ENCODE data around the gene PIEZO1.

PIEZO1 gene

GRCh38 chr16:88720396-88720970 is 64.5 kb downstream of the PIEZO1 start:
- DNase-seq (ENCODE audit: low read depth), result no peak

DNA sequence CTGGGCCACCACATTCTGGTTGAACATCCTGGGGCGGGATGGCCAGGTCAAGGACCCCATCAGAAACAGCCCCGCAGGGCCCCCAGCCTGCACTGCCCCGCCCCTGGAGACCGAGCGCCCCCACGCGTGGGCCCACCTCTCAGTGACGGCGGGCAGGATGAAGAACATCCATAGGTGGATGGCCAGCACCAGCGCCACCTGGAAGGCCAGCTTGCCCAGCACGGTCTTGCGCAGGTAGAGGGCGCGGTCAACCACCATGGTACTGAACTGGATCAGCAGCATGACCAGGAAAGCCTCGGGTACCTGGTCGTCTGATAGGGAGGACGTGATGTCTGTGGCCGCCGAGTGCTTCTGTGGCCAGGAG is 65.1 kb downstream of the PIEZO1 start:
- no peak for DNase-seq (ENCODE audit: low read depth)

GRCh38 chr16:88719267-88719932 is 65.6 kb downstream of the PIEZO1 start:
- DNase-seq (ENCODE audit: low read depth), result no peak

DNA sequence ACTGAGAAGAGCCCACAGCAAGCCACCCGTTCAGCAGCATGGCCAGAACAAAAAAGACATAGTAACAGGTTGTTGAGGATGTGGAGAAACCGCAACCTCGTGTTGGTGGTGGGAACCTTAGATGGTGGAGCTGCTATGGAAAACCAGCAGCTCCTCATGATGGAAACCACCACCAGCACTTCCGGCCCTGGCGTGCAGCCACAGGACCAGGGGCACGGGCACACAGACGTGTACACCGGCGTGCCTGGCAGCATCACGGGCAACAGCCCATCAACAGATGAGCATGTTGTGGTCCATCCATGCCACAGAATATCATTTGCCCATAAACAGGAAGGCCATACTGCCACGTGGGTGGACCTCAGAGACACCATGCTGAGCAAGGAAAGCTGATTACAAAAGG is 66.8 kb downstream of the PIEZO1 start:
- no peak for DNase-seq (ENCODE audit: low read depth)

GRCh38 chr16:88716601-88717001 is 68.4 kb downstream of the PIEZO1 start:
- no peak for DNase-seq (ENCODE audit: low read depth)

GRCh38 chr16:88716201-88716600 is 68.8 kb downstream of the PIEZO1 start:
- DNase-seq (ENCODE audit: low read depth), result no peak

- no peak for DNase-seq (ENCODE audit: low read depth)
These were observed 69.5 kb downstream of the PIEZO1 start for GRCh38 chr16:88715312-88716190.

GRCh38 chr16:88714420-88715302 is 70.4 kb downstream of the PIEZO1 start:
- no peak for DNase-seq (ENCODE audit: low read depth)

GRCh38 chr16:88713568-88714419 is 71.2 kb downstream of the PIEZO1 start:
- no peak for DNase-seq (ENCODE audit: low read depth)

DNA sequence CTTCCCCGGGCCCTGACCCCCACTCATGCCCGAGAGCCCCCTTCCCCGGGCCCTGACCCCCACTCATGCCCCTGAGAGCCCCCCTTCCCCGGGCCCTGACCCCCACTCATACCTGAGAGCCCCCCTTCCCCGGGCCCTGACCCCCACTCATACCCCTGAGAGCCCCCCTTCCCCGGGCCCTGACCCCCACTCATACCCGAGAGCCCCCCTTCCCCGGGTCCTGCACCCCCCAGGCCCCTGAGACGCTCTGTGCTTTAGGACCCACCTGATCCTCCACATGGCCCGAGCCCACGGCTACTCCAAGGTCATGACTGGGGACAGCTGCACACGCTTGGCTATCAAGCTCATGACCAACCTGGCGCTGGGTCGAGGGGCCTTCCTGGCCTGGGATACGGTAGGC is 72.0 kb downstream of the PIEZO1 start:
- DNase-seq (ENCODE audit: low read depth), result no peak

GRCh38 chr16:88712362-88712979 is 72.5 kb downstream of the PIEZO1 start:
- DNase-seq (ENCODE audit: low read depth), result no peak

DNA sequence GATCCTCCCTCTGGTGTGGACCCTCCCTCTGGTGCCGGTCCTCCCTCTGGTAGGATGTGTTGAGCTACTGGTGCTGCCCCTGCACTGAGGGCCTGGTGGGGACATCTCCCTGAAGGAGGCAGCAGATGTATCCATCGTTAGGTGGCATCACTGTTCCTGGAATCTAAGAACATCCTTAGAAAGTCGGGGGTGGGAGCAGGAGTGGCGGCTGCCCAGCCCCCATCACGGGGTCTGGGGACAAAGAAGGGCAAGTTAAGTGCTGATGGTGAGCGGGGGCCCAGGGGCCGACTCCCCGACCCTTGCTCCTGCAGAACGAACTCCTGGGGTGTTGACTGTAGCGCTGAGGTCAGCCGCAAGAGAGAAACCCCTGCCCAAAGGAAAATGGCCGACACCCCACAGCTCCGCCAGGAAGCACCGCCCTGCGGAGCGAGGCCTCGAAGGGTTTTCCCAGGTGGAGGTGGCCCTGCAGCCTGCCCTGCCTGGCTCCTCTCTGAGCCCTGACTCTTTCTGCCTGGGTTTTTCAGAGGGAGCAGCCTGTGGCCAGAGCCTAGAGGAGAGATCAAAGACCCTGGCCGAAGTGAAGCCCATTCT is 73.2 kb downstream of the PIEZO1 start:
- no peak for DNase-seq (ENCODE audit: low read depth)

GRCh38 chr16:88710556-88710955 is 74.5 kb downstream of the PIEZO1 start:
- DNase-seq (ENCODE audit: low read depth), result no peak

GRCh38 chr16:88706965-88707826 is 77.8 kb downstream of the PIEZO1 start:
- no peak for DNase-seq (ENCODE audit: low read depth)

DNA sequence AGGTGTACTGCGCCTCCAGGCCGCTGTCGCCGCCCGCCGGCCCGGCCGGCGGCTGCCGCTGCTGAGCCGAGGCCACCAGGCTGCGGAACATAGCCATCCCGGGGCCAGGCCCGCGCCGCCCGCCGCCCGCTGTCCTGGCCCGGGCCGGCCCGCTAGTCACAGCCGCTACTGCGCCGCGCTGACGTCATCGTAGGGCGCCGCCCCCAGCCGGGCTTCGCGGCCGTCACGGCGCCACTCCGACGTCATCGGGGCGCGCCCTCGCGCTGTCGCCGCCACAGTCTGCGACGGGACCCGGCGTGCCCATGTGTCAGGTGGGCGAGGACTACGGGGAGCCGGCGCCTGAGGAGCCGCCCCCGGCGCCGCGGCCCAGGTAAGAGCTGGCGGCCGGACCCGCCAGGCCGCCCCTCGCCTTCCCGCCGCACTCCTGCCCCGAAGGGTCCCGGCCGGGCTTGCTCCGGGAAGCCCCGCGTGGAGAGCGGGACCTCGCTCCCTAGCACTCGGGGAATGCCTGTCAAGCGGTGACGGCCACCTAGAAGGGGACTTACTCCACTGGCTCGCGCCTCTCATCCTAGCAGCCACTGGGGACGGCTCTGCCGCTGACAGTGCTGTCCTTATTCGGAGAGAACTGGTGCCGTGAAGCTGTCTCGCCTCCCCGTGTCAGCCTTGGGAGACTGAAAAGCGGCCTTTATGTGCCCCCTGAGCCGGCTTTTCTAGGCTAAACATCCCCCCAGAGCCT is 78.6 kb downstream of the PIEZO1 start, which contains the start of the genes CTU2 and RNF166:
Gene CTU2 (plus strand): TSS at position 275 of the 736 bp plus-strand sequence. CDS start 28 bp downstream, at position 303.
Gene RNF166 (minus strand): TSS at position 180 of the 736 bp plus-strand sequence. CDS start 83 bp downstream, at position 97.
- peak; percentile 90 for DNase-seq (ENCODE audit: low read depth)

DNA sequence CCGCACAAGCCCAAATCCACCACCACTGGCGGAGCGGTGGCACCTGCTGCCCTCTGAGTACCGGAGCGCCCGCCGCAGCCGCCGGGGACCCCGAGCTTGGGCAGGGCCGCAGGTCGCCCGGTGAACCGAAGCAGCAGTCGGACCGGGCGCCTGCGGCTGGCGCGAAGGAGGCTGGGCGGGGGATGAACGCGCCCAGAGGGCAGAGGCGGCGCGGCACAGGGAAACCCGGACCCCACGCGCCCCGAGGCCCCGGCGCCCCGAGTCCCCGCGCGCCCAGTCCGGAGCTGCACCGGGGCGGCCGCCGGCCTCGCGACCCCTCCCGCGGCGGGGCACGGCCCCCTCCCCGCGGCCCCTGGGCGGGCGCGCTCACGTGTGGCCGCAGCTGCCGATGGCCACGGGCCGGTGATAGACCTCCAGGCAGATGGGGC is 79.2 kb downstream of the PIEZO1 start:
- no peak for DNase-seq (ENCODE audit: low read depth)

DNA sequence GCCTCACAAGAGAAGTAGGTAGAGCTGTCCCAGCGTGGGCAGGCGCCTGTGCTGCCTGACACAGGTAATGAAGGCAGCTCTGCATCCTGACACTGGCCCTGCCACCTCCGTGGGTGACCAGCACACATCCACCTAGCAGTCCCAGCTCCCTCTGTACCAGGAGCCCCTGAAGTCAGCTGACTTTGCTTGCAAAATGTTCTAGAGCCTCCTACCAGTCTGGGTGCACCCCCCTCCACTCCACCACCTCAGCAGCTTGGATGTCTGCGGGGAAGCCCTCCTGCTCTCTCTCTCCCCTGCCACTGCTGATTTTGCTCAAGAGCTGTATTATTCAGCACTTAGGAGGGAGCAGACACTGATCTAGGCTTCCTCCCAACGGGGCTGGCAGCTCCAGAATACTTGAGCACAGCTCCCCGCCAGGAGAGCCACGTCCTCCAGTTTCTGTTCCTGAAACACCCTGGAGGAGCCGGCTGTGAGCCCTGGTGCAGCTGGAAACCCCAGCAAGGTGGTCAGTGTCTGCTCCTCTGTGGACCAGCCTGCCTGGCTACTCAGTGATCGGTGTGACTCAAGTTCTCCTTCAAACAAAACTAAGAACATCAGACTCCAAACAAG is 79.8 kb downstream of the PIEZO1 start:
- no peak for DNase-seq (ENCODE audit: low read depth)

Data from activated T-helper 1 cell treated with Interleukin-2 at 50 U/mL for 16 hours (primary cell).